Measurements from ENCODE around the gene HK1. TPM values are rescaled to one million over a fixed set of nuclear protein-coding genes. Genes with fewer than 3 reads are reported as not detected.
"Not testable (repeated sequence)": the region's sequence is repeated elsewhere in the genome, so short reads cannot be mapped to it uniquely, and the experiment has no call there.

Gene HK1
- total and polyA plus RNA-seq, 2 of the 4 experiments (the other 2 are of a cell fraction), result 53.7 to 90.5 TPM

DNA sequence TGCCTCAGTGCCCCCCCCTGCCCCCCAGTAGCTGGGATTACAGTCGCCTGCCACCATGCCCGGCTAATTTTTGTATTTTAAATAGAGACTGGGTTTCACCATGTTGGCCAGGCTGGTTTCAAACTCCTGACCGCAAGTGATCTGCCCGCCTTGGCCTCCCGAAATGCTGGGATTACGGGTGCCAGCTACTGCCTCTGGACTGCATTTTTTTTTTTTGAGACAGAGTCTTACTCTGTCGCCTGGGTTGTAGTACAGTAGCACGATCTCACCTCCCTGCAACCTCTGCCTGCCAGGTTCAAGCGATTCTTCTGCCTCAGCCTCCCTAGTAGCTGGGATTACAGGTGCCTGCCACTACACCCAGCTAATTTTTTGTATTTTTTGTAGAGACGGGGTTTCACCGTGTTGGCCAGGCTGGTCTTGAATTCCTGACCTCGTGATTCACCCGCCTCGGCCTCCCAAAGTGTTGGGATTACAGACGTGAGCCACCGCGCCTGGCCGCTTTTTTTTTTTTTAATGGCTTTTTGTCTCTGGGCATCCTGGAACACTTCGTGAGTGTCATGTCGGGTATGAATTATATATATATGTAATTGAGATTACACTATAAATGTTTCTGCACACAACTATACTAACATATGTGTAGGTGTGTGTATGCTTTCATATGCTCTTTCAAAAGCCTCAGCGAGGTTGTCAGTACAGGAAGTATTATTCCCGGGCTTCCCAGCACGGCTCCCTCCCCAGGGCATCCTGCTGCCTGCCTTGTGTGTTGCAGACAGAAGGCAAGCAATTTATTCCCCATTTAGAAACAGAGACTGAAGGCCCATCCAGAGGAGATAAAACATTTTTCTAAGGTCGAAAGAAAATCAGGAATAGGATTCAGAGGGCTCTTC, 47.6 kb downstream of the HK1 start:
- H3K27ac ChIP-seq (ENCODE audit: insufficient read depth, low read length); H2BK15ac ChIP-seq (ENCODE audit: low read depth, low read length); ATAC-seq (ENCODE audit: low read depth); H2BK120ac ChIP-seq (ENCODE audit: low read depth, low read length); H2AK9ac ChIP-seq (replicated peaks; ENCODE audit: low read depth, low read length, poor library complexity); H4K5ac ChIP-seq (ENCODE audit: low read depth, low read length); in situ Hi-C loops (cut with MboI; ENCODE audit: low sequenced_read_pairs); DNase-seq; H3K23ac ChIP-seq (ENCODE audit: low read depth, low read length); dilution Hi-C loops (cut with HindIII; ENCODE audit: low sequenced_read_pairs, unreplicated experiment); H3K4ac ChIP-seq (ENCODE audit: low read depth, low read length); H2BK5ac ChIP-seq (ENCODE audit: low read depth, low read length, poor library complexity, severe bottlenecking); H3K36me3 ChIP-seq (ENCODE audit: control insufficient read depth, insufficient read depth, low read length); H4K8ac ChIP-seq (ENCODE audit: low read depth in 2 of 2, low read length in 2 of 2); H2BK20ac ChIP-seq (ENCODE audit: low read depth, low read length); H3K9me3 ChIP-seq (ENCODE audit: control insufficient read depth, insufficient read depth, low read length); H2AK5ac ChIP-seq (ENCODE audit: low read depth, low read length); H2AFZ ChIP-seq (replicated peaks; ENCODE audit: low read length, poor library complexity); H3K4me2 ChIP-seq (ENCODE audit: low read depth, low read length); H3K27me3 ChIP-seq (ENCODE audit: control insufficient read depth, insufficient read depth, low read length); BruUV-seq (replicated peaks); intact Hi-C loops (cut with micrococcal nuclease); H4K91ac ChIP-seq (ENCODE audit: insufficient read depth, low read depth, low read length); H3K56ac ChIP-seq (ENCODE audit: extremely low read depth, insufficient read depth, low read length); H3K4me3 ChIP-seq (ENCODE audit: insufficient read depth, low read depth, low read length); H3K18ac ChIP-seq (ENCODE audit: low read depth, low read length); H3K9ac ChIP-seq (ENCODE audit: low read depth, low read length); H3K14ac ChIP-seq (replicated peaks; ENCODE audit: low read depth, low read length); CTCF ChIA-PET; POLR2A ChIA-PET (ENCODE audit: unreplicated experiment): not testable (repeated sequence)
- H3K4me1 ChIP-seq (ENCODE audit: control insufficient read depth, insufficient read depth, low read length), result peaks cover 20% of the 10 kb centered on the region
- peaks cover 20 to 81% of the 10 kb centered on the region in 2 experiments for H3K79me1 ChIP-seq (ENCODE audit: low read depth in 1 of 2, low read length in 2 of 2)
- H3K9me1 ChIP-seq (ENCODE audit: insufficient read depth, low read length), result peaks cover 37% of the 10 kb centered on the region
- peaks cover 65% of the 10 kb centered on the region for H4K20me1 ChIP-seq (ENCODE audit: insufficient read depth, low read length)
- 95% methylated on average over 3 of the region's 24 CpGs; no CpG with 5 or more reads in 1 of the 2 experiments for WGBS, 2 experiments (ENCODE audit: extremely low coverage in 2 of 2, insufficient read length in 1 of 2)
